Eye (tissue), 1 donor: ENCODE results near the gene CBARP.

Experiments
- DNase-seq: peaks from one replicate; pipeline ENCODE4 v3.0.0-alpha.2; 2015

Gene CBARP

DNA sequence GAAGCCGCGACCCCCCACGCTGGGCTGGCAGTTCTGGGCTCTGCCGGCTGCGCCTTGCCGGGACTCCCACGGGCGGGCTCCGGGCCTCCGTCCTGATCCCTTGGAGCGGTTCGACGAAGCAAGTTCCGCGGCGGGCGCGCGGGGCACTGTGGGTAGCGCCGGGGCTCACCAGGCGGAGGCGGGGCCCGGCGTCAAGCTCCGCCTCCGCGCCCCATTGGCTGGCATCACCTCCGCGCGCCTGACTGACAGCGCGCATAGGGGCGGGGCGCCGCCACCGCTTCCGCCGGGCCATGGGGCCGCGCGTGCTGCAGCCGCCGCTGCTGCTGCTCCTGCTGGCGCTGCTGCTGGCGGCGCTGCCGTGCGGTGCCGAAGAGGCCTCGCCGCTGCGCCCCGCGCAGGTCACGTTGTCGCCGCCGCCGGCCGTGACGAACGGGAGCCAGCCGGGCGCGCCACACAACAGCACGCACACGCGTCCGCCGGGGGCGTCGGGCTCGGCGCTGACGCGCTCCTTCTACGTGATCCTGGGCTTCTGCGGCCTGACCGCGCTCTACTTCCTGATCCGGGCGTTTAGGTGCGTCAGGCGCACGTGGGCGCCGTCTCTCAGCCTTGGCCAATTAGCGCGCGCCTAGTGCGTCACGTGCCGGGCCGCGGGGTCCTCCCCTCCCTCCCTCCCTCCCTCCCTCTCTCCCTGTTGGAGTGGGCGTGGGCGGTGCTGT is 37.6 kb upstream of the CBARP start, which contains the start of gene FAM174C:
TSS of gene FAM174C (plus strand) at position 271 of the 716 bp plus-strand sequence. CDS start at position 291, 20 bp downstream.
- peak; percentile 97 for DNase-seq

DNA sequence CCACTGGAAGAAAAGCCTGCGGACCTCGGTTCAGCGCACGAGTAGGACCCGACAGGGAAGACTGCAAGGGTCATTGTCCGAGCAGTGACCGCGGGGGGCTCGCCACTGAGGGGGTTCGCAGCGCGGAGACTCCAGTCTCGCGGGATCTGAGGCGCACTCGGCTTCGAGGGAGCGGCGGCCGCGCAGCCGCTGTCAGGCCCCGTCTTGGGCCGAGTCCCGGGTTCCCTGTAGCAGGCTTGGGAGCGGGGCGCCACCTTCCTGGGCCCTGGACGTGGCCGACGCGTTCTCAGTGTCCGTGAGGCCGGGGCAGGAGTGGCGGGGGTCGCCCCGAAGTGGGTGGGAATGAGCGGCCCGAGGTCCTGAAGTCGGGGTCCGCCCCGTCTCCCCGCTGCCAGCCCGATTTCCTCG is 37.1 kb upstream of the CBARP start:
- no peak for DNase-seq

DNA sequence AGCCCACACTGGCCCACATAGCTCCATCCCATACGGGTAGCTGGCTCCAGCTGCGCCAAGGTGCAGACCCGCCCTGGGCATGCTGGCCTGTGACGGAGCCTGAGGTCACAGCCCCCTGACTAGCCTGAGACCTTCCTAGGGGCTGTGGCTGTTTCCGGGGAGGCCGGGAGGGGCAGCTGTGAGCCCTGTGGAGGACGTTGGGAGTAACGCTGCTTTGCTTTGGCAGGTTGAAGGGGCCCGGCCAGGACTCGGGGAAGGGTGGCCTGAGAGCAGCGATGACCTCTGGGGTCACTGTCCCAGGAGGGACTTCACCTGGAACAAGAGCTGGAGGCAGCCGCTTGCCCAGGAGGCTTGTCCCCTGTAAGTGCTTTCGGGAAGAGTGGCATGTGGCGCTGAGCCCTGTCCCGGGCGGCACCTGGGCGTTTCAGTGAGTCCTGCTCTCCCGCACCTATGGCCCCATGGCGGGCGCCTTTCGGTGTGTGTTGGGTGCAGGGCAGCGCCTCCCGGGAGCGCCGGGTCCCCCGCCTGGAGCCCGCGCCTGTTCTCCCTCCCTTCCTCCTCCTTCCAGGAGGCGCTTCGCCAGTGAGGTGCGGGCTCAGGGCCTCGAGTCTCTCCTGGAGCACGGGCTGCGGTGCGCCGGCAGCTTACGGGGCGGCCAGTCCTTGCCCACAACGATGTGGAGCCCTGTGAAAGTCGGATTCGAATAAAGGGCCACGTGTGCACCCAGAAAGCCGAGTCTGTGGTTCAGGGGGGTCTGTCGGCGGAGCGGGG is 36.5 kb upstream of the CBARP start:
- DNase-seq, result no peak

DNA sequence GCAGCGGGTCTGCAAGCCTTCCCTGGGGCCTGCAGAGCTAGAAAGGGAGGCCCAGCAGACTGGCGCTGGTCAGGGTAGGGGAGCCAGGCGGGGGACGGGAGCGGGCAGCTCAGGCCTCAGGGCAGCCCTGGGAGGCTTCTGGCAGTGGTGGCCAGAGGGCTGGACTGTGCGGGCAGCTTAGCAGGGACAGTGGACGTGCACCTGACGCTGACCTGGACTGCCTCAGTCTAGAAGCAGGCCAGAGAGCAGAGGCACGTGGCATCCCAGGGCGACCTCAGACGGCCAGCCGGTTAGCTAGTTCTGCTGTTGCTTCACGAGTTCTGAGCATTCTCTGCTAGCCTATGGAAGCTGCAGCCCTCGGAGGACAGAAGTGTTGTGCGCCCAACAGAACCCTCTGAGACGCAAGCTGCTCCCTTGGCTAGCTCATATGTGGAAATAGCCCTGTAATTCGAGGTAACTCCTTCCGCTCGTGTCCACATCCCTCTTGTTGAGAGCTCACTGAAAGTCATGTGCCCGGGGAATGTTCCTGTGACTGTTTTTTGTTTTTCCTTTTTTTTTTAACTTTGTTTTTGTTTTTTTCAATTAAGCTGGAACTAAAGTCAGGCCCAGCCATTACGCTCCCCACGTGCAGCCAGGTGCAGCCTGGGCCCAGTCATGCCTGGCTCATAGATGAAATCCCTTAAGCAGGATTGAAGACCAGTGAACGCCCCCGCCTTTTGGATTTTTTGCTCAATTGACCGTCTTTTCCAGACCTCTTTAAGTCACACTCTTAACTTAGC is 35.6 kb upstream of the CBARP start:
- DNase-seq, result no peak

DNA sequence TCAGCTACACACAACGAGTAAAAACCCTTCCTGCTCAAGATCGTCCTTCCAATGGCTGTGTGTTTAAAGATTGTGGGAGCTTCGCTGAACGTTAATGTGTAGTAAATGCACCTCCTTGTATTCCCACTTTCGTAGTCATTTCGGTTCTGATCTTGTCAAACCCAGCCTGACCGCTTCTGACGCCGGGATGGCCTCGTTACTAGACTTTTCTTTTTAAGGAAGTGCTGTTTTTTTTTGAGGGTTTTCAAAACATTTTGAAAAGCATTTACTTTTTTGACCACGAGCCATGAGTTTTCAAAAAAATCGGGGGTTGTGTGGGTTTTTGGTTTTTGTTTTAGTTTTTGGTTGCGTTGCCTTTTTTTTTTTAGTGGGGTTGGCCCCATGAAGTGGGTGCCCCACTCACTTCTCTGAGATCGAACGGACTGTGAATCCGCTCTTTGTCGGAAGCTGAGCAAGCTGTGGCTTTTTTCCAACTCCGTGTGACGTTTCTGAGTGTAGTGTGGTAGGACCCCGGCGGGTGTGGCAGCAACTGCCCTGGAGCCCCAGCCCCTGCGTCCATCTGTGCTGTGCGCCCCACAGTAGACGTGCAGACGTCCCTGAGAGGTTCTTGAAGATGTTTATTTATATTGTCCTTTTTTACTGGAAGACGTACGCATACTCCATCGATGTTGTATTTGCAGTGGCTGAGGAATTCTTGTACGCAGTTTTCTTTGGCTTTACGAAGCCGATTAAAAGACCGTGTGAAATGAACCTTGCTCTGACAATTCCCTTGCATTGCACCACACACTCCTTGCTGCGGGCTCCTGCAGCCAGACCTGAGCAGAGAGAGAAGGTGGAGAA is 34.8 kb upstream of the CBARP start:
- DNase-seq, result no peak

DNA sequence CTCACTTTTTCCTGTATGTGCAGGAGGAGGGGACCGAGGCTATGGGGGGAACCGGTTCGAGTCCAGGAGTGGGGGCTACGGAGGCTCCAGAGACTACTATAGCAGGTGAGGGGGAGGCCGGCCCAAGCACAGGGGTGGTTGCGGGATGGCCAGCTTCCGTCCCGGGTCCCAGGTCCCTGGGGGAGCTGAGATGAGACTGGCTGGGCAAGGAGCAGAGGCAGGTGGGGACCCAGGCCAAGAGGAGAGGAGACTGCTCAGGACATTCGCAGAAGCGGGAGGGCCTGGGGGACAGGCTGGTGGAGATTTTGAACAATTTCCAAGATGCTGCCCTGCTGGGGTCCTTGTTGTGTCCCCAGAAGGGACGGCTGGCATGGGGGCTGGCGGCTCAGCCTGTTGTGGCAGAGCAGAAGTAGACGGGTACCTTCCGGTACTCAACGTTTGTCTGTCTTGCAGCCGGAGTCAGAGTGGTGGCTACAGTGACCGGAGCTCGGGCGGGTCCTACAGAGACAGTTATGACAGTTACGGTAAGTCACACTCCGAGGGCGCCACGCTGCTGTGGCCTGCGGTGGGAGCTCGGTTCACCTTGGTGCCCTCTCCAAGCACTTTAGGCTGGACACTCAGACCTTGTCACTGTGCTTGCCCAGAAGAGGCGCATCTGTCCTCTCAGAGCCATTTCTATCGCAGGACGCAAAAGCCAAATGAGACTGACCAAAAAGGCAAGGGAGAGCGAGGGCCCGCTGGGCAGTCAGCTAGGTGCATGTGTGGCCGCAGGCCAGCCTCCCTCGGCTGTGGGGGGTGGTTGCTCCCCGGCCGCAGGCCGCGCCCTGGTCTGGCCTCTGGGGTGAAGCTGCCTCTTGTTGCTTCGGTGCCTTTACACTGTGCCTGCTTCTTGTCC is 34.0 kb upstream of the CBARP start:
- no peak for DNase-seq

DNA sequence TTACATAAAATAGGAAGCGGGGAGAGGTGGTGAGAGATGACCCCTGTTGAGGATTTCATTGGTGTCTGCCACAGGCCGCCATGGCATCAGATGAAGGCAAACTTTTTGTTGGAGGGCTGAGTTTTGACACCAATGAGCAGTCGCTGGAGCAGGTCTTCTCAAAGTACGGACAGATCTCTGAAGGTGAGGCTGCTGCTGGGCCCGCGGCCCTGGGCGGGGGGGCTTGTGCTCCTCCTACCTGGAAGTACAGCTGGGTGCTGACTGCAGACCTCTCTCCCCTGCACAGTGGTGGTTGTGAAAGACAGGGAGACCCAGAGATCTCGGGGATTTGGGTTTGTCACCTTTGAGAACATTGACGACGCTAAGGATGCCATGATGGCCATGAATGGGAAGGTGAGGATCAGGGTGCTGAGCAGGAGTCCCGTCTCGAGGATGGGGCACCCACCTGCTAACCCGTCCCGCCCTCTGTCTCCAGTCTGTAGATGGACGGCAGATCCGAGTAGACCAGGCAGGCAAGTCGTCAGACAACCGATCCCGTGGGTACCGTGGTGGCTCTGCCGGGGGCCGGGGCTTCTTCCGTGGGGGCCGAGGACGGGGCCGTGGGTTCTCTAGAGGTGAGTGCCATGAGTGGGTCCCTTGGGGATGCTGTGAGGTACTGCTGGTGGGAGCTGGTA is 33.2 kb upstream of the CBARP start:
- no peak for DNase-seq

DNA sequence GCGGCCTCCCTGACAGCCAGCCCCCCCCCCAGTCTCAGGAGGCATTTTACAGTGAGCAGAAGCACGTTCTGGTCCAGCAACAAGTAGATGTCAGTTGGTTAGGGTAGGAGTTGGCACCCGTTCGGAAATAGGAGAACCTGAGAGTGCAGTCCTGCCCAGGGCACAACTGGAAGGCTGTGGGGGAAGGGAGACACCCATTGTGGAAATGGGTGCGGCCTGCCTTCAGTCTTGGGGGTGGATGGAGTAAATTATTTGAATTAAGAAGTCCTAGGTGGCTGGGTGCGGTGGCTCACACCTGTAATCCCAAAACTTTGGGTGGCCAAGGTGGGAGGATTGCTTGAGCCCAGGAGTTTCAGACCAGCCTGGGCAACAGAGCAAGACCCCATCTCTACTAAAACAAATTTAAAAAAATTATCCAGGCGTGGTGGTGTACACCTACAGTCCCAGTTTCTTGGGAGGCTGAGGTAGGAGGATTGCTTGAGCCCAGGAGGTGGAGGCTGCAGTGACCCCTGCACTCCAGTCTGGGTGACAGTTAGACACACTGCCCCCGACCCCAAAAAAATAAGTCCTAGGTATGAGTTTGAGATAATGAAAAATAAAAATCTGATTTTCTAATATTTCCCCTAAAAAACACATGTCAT is 32.5 kb upstream of the CBARP start:
- no peak for DNase-seq

DNA sequence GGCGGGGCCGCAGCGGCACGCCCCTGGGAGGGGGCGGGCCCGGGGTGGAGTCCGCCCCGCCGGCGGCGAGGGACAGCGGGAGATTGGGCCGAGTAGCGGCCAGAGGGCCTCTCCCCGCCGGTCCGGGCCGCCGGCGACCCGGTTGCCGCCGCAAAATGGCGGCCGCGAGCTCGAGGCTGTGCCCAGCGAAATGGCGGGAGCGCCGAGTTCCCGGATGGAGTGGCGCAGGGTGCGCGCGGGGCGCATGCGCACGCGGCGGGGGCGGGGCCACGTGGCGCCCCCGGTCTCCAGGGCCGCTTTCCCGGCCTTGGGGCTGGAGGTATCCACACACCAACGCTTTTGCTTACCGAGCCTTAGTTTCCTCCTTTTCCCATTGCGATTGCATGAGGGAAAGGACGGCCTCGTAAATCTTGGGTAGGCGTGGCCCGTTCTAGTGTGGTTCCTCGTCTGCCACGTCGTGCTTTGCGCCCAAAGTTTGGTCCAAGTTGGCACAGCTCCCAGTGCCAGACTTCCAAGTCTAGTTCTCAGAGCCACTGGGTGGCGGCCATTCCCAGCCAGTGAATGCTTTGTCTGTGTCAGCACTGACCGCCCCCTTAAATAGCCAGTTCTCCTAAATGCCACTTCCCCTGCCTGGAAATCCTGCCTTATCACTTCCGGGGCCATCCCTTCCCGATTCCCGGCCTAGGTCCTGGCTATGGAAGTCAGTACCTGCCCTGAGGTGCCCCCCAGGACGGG is 31.8 kb upstream of the CBARP start:
- peak; percentile 94 for DNase-seq

DNA sequence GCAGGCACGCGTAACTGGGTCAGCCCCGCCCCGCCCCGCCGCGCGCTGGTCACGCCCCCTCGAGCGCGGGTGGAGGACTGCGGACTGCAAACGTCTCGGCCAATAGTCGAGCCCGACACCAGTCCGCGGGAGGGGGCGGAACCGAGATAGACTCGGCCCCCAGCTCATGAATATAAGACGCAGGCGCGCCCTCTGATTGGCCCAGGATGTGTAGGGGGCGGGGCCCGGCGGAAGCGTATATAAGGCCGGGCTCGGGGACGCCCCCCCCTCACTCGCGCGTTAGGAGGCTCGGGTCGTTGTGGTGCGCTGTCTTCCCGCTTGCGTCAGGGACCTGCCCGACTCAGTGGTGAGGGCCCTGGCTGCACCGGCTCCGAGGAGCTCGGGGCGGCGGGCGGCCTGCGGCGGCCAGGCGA is 31.3 kb upstream of the CBARP start, which contains the start of gene CIRBP:
TSS of gene CIRBP (plus strand) at position 268 of the 413 bp plus-strand sequence. CDS start 1,602 bp downstream, outside the sequence.
- DNase-seq, result peak; percentile 100

DNA sequence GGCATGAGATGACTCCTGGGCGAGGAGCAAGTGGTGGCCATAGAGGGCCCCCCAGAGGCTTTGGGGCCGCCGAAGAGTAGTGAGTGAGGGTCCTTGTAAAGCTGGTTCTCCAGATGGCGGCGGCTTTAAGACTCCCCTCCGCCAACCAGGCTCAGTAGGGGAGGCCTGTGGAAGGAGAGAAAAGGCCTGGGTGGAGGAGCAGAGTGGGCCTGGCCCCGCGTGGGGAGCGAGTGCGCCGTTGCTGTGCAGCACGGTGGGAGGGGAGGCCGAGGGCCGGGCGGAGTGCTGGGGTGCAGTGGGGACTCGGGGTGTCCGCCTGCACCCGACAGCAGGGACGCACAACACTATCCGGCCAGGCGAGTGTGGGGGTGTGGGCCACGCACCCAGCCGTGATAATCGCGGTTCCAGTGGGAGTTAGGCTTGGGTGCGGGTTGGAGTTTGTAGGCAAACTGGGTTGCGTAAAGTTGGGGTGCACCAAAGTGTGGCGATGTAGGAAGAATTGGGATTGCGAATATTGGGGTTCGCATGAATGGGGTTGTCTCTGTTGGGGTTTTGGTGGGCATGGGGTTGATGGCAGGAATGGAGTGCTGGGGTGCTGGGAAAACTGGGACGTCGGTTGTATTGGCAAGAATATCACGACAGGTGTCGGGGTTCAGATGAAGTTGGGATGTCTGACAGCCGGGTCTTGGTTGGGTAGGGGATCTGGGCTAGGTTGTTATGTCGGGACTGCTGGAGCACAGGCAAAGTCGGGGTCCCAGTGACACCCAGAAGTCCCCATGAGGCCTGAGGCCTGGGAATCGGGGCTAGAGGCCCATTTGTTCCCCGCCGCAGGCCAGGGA is 30.6 kb upstream of the CBARP start:
- peak; percentile 50 for DNase-seq

DNA sequence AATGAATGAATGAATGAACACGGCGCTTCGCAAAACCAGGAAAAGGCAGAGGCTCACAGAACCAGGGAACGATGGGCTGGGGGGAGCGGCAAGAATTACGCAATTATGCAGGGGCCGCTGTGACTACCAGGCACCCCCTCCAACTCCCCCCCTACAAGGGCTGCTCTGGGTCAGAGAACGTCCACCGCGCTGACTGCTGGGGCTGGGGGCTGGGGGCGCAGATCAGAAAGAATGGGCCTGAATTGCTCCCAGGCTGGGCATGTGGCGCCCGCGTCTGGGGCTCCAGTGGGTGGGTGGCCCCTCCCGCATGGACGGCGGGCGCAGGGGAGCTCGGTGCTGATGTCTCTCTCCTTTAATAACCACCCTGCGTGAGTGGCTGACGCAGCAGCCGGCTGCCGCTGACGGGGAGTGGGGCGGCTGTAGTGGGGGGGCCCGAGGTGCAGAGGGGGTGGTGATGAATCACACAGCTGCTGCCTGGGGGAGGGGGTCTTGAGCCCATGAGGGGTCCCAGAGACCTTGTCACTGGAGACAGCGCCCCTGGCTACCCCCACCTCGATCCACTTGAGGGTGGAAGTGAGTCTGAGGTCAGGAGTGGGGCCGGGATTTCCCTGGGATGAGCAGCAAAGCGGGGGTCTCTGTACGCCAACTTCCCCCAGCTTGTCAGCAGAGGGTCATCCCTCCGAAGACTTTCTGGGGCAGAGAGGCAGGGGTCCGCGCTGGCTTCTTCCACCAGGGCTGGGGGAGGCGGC is 29.8 kb upstream of the CBARP start:
- DNase-seq, result peak; percentile 68

DNA sequence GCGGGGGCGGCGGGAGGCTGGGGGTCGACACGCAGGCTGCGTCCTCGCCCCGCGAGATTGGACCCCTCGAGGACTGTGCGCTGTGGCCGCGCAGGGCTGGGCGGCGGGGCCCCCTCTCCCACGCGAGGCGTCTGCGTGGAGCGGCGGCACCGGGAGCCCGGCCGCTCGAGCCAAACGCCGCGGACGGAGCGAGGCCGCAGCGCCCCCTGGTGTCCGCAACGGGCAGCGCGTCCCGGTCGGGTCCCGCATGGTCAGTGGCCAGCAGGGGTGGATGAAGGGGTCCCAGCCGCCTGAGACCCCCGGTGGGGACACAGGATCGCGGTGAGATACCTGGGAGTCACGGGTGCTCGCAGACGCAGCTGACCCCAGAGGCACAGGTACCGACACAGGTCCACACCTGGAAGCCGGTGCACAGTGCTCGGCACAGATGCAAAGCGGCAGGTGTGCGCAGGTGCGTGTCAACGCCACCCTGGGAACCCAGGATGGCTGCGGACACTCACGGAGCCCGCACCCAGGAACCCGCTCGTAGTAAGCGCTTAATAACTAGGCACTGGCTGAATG is 29.2 kb upstream of the CBARP start:
- DNase-seq, result peak; percentile 92

DNA sequence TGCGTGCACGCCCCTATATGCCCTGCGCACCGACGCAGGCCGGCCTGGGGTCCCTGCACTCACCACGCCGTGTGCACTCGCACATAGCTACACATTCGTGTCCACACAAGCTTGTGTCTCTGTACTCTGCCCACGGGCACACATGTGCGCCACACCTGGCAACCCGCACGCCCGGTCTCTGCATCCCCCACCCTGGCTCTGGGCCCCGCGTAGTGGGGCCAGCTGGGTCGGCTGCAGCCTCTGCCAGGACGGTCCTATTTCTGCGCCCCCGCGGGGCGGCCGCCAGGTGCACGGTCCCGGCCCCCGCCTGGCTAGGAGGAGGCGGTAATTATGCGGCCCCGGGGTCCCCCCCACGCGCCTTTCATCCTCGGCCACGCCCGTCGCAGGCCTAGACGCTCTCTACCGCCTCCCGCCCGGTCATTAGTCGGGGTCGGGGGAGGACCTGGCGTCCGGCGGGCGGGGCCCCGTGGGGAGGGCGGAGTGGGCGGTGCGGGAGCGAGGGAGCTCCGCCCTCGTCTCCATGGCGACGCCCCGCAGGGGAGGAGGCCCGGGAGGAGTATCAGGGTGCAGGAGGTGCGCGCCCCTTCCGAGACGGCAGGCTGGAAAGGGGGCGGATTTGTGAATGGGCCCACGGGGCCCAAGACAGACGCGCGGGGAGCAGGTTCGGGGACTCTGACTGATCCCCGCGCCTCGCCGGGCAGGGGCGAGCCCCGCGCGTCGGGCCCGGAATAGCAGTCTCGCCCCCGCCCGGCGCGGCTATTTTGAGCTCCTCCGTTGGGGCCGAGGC is 28.5 kb upstream of the CBARP start:
- DNase-seq, result peak; percentile 89

DNA sequence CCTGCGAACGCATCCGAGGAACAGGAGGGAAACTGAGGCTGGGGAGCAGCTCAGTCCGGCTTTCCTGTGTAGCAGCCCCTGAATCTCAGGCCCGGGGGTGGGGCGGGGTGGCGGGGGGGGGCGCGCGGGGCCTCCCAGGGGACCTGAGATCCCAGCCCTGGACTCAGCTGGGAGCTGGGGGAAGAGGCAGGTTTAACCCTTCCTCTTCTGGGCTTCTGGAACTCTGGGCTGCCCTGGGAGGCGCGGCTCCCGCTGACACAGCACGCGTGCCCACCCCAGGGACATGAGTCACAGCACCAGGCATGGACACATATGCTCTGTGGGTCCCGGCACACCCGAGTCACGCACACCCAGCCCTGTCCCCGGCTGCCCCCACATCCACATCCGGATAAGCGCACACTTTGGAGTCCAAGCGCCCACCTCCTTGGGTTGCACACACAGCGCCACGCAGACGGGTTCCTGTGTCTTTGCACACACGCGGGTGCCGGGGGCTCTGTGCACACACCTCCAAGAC is 27.9 kb upstream of the CBARP start:
- DNase-seq, result no peak
